Measurements from ENCODE around the gene NFIB. TPM values are rescaled to one million over a fixed set of nuclear protein-coding genes. Genes with fewer than 3 reads are reported as not detected.

NFIB gene
- total RNA-seq, 5 donors from 2014 or later (not counting 1 experiment from before 2014, with no cell fraction given): 0.15 to 0.89 (median 0.39) TPM; not detected in 1

DNA sequence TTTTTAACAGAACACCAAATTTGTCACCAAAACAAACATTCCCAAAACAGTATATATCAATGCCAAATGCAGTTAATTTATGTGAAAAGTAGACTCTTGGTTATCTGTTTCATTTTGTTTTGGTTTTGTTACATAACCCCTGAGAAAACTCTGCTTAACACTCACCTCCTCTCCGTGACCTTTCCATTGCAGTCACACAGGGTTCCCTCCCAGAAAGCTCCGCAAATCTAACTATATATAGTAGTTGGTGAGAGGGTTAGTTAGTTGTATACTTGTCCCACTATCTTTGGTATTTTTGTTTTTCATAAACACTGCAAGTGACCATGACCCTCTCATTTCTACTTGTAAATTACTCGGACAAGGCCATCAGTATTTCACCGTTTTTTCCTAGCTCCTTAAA lies 25.5 kb downstream of the NFIB start:
- DNase-seq (no peak), ATAC-seq (replicated peaks in 1 of 4) (no peak)
- H3K4me1 Mint-ChIP-seq: no peaks in the 10 kb centered on the region
- no peaks in the 10 kb centered on the region for H3K27me3 ChIP-seq (replicated peaks in 1 of 2; ENCODE audit: control insufficient read depth in 2 of 2, extremely low read depth in 1 of 2, insufficient read depth in 2 of 2, low read length in 1 of 2)
- H3K36me3 ChIP-seq (ENCODE audit: control insufficient read depth in 2 of 2, extremely low read depth in 1 of 2, insufficient read depth in 1 of 2, low read length in 1 of 2): no peaks in the 10 kb centered on the region
- H3K27ac ChIP-seq (ENCODE audit: low read length): no peak overlapping the region
- no peaks in the 10 kb centered on the region for H3K36me3 Mint-ChIP-seq
- CTCF ChIA-PET: no interaction called here
- no peaks in the 10 kb centered on the region for H3K9me3 Mint-ChIP-seq
- no peak overlapping the region for H3K4me3 Mint-ChIP-seq
- no peak overlapping the region for H3K27ac Mint-ChIP-seq
- no CpG with 5 or more reads among the region's 4 CpGs for WGBS (ENCODE audit: insufficient coverage)
- POLR2A ChIA-PET: no interaction called here
- peaks cover 8 to 12% of the 10 kb centered on the region in 2 donors for H3K27me3 Mint-ChIP-seq
- no peak overlapping the region for H3K4me3 ChIP-seq (ENCODE audit: control insufficient read depth in 1 of 2, extremely low read depth in 1 of 2, low read length in 1 of 2)
- no peaks in the 10 kb centered on the region for H3K4me1 ChIP-seq (ENCODE audit: control insufficient read depth in 1 of 2, extremely low read depth in 1 of 2, insufficient read depth in 2 of 2, low read length in 2 of 2)
- H3K9me3 ChIP-seq: no peaks in the 10 kb centered on the region

DNA sequence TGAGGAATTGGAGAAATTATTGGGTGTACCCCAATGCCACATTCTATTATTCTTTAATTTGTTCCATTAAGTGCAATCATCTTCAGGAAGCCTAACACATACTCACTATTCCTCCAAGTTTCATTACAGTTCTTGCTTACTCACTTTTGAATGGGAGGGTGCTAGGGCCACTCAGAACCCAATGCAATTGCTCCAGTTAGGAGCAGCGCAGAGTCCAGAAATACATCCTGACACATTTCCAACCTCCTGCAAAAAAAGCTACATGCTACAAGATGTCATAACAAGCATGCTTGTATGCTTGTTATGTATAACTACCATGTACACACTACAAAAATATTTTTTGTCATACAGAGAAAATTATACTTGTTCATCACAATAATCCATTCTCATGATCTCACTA lies 27.8 kb downstream of the NFIB start:
- H3K36me3 Mint-ChIP-seq: no peaks in the 10 kb centered on the region
- H3K4me3 Mint-ChIP-seq: no peak overlapping the region
- H3K9me3 Mint-ChIP-seq: no peaks in the 10 kb centered on the region
- no peak for DNase-seq
- WGBS (ENCODE audit: insufficient coverage): 80% methylated on average over 1 of the region's 1 CpG
- Histone ChIP-seq H3K27me3 (replicated peaks in 1 of 2; ENCODE audit: control insufficient read depth in 2 of 2, extremely low read depth in 1 of 2, insufficient read depth in 2 of 2, low read length in 1 of 2) (peaks cover 0 to 2% of the 10 kb centered on the region in 2 experiments), H3K9me3 (no peaks in the 10 kb centered on the region), H3K27ac (ENCODE audit: low read length) (no peak overlapping the region), H3K36me3 (ENCODE audit: control insufficient read depth in 2 of 2, extremely low read depth in 1 of 2, insufficient read depth in 1 of 2, low read length in 1 of 2) (no peaks in the 10 kb centered on the region), H3K4me3 (ENCODE audit: control insufficient read depth in 1 of 2, extremely low read depth in 1 of 2, low read length in 1 of 2) (no peak overlapping the region), H3K4me1 (ENCODE audit: control insufficient read depth in 1 of 2, extremely low read depth in 1 of 2, insufficient read depth in 2 of 2, low read length in 2 of 2) (no peaks in the 10 kb centered on the region)
- no peak for ATAC-seq (replicated peaks in 1 of 4)
- POLR2A ChIA-PET: no interaction called here
- no peaks in the 10 kb centered on the region for H3K4me1 Mint-ChIP-seq
- peaks cover 5 to 8% of the 10 kb centered on the region in 2 donors for H3K27me3 Mint-ChIP-seq
- H3K27ac Mint-ChIP-seq: no peak overlapping the region
- CTCF ChIA-PET: no interaction called here

DNA sequence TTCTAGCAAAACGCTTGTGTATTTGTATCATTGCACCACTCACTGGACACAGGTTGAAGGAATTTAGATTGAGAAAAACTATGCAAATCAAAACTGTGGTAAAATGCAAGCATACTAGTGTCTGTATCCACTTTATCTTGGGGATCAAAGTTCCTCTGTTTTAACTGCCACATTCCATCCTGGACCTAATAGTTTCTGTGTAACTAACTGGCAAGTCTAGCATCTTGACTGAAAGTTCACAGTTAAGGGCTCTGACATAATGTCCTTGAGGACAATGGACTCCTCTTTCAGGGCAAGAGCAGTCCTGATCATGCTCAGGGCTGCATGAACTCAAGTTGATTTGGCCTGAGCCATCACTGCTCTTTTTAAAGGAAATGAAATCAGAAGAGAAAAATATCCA lies 30.7 kb downstream of the NFIB start:
- H3K27me3 Mint-ChIP-seq: peaks cover 8 to 16% of the 10 kb centered on the region in 2 donors
- Histone ChIP-seq H3K36me3 (ENCODE audit: control insufficient read depth in 2 of 2, extremely low read depth in 1 of 2, insufficient read depth in 1 of 2, low read length in 1 of 2) (no peaks in the 10 kb centered on the region), H3K4me1 (ENCODE audit: control insufficient read depth in 1 of 2, extremely low read depth in 1 of 2, insufficient read depth in 2 of 2, low read length in 2 of 2) (no peaks in the 10 kb centered on the region), H3K27me3 (replicated peaks in 1 of 2; ENCODE audit: control insufficient read depth in 2 of 2, extremely low read depth in 1 of 2, insufficient read depth in 2 of 2, low read length in 1 of 2) (peaks cover 0 to 2% of the 10 kb centered on the region in 2 experiments), H3K9me3 (no peaks in the 10 kb centered on the region), H3K4me3 (ENCODE audit: control insufficient read depth in 1 of 2, extremely low read depth in 1 of 2, low read length in 1 of 2) (no peak overlapping the region), H3K27ac (ENCODE audit: low read length) (no peak overlapping the region)
- no peaks in the 10 kb centered on the region for H3K4me1 Mint-ChIP-seq
- ATAC-seq (replicated peaks in 1 of 4) (no peak), DNase-seq (no peak)
- H3K27ac Mint-ChIP-seq: no peak overlapping the region
- no peaks in the 10 kb centered on the region for H3K9me3 Mint-ChIP-seq
- no peak overlapping the region for H3K4me3 Mint-ChIP-seq
- H3K36me3 Mint-ChIP-seq: no peaks in the 10 kb centered on the region
- WGBS (ENCODE audit: insufficient coverage): no CpG with 5 or more reads among the region's 1 CpG
- CTCF ChIA-PET: no interaction called here
- POLR2A ChIA-PET: no interaction called here

GRCh38 chr9:14281876-14282275 lies 32.1 kb downstream of the NFIB start:
- Histone ChIP-seq H3K27me3 (replicated peaks in 1 of 2; ENCODE audit: control insufficient read depth in 2 of 2, extremely low read depth in 1 of 2, insufficient read depth in 2 of 2, low read length in 1 of 2) (peaks cover 0 to 2% of the 10 kb centered on the region in 2 experiments), H3K36me3 (ENCODE audit: control insufficient read depth in 2 of 2, extremely low read depth in 1 of 2, insufficient read depth in 1 of 2, low read length in 1 of 2) (no peaks in the 10 kb centered on the region), H3K27ac (ENCODE audit: low read length) (no peak overlapping the region), H3K9me3 (no peaks in the 10 kb centered on the region), H3K4me1 (ENCODE audit: control insufficient read depth in 1 of 2, extremely low read depth in 1 of 2, insufficient read depth in 2 of 2, low read length in 2 of 2) (no peaks in the 10 kb centered on the region), H3K4me3 (ENCODE audit: control insufficient read depth in 1 of 2, extremely low read depth in 1 of 2, low read length in 1 of 2) (no peak overlapping the region)
- Mint-ChIP-seq H3K4me1 (no peaks in the 10 kb centered on the region), H3K9me3 (no peaks in the 10 kb centered on the region), H3K4me3 (no peak overlapping the region), H3K27ac (no peak overlapping the region), H3K27me3 (peaks cover 8 to 17% of the 10 kb centered on the region in 2 donors), H3K36me3 (no peaks in the 10 kb centered on the region)
- DNase-seq (no peak), ATAC-seq (replicated peaks in 1 of 4) (no peak)
- ChIA-PET POLR2A (no interaction called here), CTCF (no interaction called here)

GRCh38 chr9:14281136-14281795 lies 32.7 kb downstream of the NFIB start:
- H3K4me3 Mint-ChIP-seq: no peak overlapping the region
- H3K27me3 Mint-ChIP-seq: peaks cover 8 to 14% of the 10 kb centered on the region in 2 donors
- H3K9me3 Mint-ChIP-seq: no peaks in the 10 kb centered on the region
- H3K9me3 ChIP-seq: no peaks in the 10 kb centered on the region
- H3K4me1 ChIP-seq (ENCODE audit: control insufficient read depth in 1 of 2, extremely low read depth in 1 of 2, insufficient read depth in 2 of 2, low read length in 2 of 2): no peaks in the 10 kb centered on the region
- no peaks in the 10 kb centered on the region for H3K36me3 ChIP-seq (ENCODE audit: control insufficient read depth in 2 of 2, extremely low read depth in 1 of 2, insufficient read depth in 1 of 2, low read length in 1 of 2)
- H3K4me1 Mint-ChIP-seq: no peaks in the 10 kb centered on the region
- ATAC-seq (replicated peaks in 1 of 4) (no peak), DNase-seq (no peak)
- WGBS (ENCODE audit: insufficient coverage): no CpG with 5 or more reads among the region's 1 CpG
- no peak overlapping the region for H3K4me3 ChIP-seq (ENCODE audit: control insufficient read depth in 1 of 2, extremely low read depth in 1 of 2, low read length in 1 of 2)
- H3K27me3 ChIP-seq (replicated peaks in 1 of 2; ENCODE audit: control insufficient read depth in 2 of 2, extremely low read depth in 1 of 2, insufficient read depth in 2 of 2, low read length in 1 of 2): peaks cover 0 to 2% of the 10 kb centered on the region in 2 experiments
- H3K27ac Mint-ChIP-seq: no peak overlapping the region
- CTCF ChIA-PET: no interaction called here
- POLR2A ChIA-PET: no interaction called here
- no peaks in the 10 kb centered on the region for H3K36me3 Mint-ChIP-seq
- H3K27ac ChIP-seq (ENCODE audit: low read length): no peak overlapping the region

DNA sequence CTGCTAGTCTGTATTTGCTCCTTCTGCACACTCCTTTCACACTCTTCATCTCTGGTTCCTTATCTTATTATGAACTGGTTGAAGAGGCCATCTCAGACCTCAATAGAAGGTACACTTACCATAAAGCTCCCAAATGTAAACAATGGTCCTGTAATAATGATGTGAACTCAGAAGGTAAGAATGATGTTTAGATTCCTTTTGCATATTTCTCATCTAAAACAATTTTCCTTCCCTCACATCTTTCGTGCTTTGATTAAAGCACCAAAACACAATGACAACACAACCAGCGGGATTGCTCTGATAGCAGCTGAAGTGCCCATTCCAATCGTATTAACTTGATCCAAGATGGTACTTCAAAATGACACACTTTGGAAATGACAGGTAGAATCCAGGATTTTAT lies 34.3 kb downstream of the NFIB start:
- POLR2A ChIA-PET: no interaction called here
- no peaks in the 10 kb centered on the region for H3K9me3 Mint-ChIP-seq
- no CpG with 5 or more reads among the region's 3 CpGs for WGBS (ENCODE audit: insufficient coverage)

More for the DNA sequence above, 34.3 kb downstream of the NFIB start:
- CTCF ChIA-PET: no interaction called here
- peaks cover 10 to 19% of the 10 kb centered on the region in 2 donors for H3K27me3 Mint-ChIP-seq
- Histone ChIP-seq H3K27ac (ENCODE audit: low read length) (no peak overlapping the region), H3K4me3 (ENCODE audit: control insufficient read depth in 1 of 2, extremely low read depth in 1 of 2, low read length in 1 of 2) (no peak overlapping the region), H3K27me3 (replicated peaks in 1 of 2; ENCODE audit: control insufficient read depth in 2 of 2, extremely low read depth in 1 of 2, insufficient read depth in 2 of 2, low read length in 1 of 2) (peaks cover 0 to 2% of the 10 kb centered on the region in 2 experiments), H3K36me3 (ENCODE audit: control insufficient read depth in 2 of 2, extremely low read depth in 1 of 2, insufficient read depth in 1 of 2, low read length in 1 of 2) (no peaks in the 10 kb centered on the region), H3K9me3 (no peaks in the 10 kb centered on the region), H3K4me1 (ENCODE audit: control insufficient read depth in 1 of 2, extremely low read depth in 1 of 2, insufficient read depth in 2 of 2, low read length in 2 of 2) (no peaks in the 10 kb centered on the region)
- H3K4me1 Mint-ChIP-seq: no peaks in the 10 kb centered on the region
- H3K36me3 Mint-ChIP-seq: no peaks in the 10 kb centered on the region
- ATAC-seq (replicated peaks in 1 of 4): no peak
- H3K27ac Mint-ChIP-seq: no peak overlapping the region
- DNase-seq: no peak
- H3K4me3 Mint-ChIP-seq: no peak overlapping the region

Data from T-cell (primary cell).